Smooth muscle cell (in vitro differentiated cells): Measurements from ENCODE around the gene SMG6. TPM values are rescaled to one million over a fixed set of nuclear protein-coding genes. Genes with fewer than 3 reads are reported as not detected.

Source experiments
- DNase-seq: peaks from one replicate; lab custom pipeline; 2025; ENCODE audit not compliant: unreplicated experiment; lab: John Stamatoyannopoulos, UW
- H2AFZ ChIP-seq: fragments of 200-600 bp; sonication (generic); 2 replicates; pipeline ENCODE4 v1.6.0; 2016; ENCODE audit warnings: antibody characterized with exemption, low read depth, mild to moderate bottlenecking
- H3F3A ChIP-seq: fragments of 200-600 bp; sonication (generic); 2 replicates; pipeline ENCODE4 v1.6.0; 2017; ENCODE audit warnings: antibody characterized with exemption, low read depth
- H3K27ac ChIP-seq: fragments of 200-600 bp; sonication (generic); 2 replicates; pipeline ENCODE4 v1.5.1; 2016; ENCODE audit warnings: low read depth, mild to moderate bottlenecking
- H3K27me3 ChIP-seq: fragments of 200-600 bp; sonication (generic); 2 replicates; pipeline ENCODE4 v1.6.1; 2016; ENCODE audit warnings: low read depth, mild to moderate bottlenecking
- H3K36me3 ChIP-seq: fragments of 200-600 bp; sonication (generic); 2 replicates; pipeline ENCODE4 v1.5.1; 2016; ENCODE audit warnings: low read depth
- H3K4me1 ChIP-seq: fragments of 200-600 bp; sonication (generic); 2 replicates; pipeline ENCODE4 v1.5.1; 2016; ENCODE audit warnings: low read depth
- H3K4me2 ChIP-seq: fragments of 200-600 bp; sonication (generic); 2 replicates; pipeline ENCODE4 v1.6.0; 2016; ENCODE audit warnings: mild to moderate bottlenecking
- H3K4me3 ChIP-seq: fragments of 200-600 bp; sonication (generic); 2 replicates; pipeline ENCODE4 v1.5.1; 2016; ENCODE audit warnings: mild to moderate bottlenecking
- H3K79me2 ChIP-seq: fragments of 200-600 bp; sonication (generic); 2 replicates; pipeline ENCODE4 v1.6.0; 2016; ENCODE audit warnings: low read depth, mild to moderate bottlenecking
- H3K9ac ChIP-seq: fragments of 200-600 bp; sonication (generic); 2 replicates; pipeline ENCODE4 v1.6.0; 2016; ENCODE audit warnings: low read depth
- H3K9me3 ChIP-seq: fragments of 200-600 bp; sonication (generic); replicated peaks from 2 replicates; pipeline ENCODE4 v1.5.1; 2016; ENCODE audit warnings: low read depth
- H4K20me1 ChIP-seq: fragments of 200-600 bp; sonication (generic); 2 replicates; pipeline ENCODE4 v1.6.0; 2016; ENCODE audit warnings: low read depth
- CTCF ChIP-seq: fragments of 200-600 bp; sonication (generic); IDR thresholded peaks from 2 replicates; pipeline ENCODE4 v1.5.1; 2017; ENCODE audit warnings: borderline replicate concordance, mild to moderate bottlenecking, antibody characterized with exemption; ENCODE audit not compliant: insufficient read depth, poor library complexity, severe bottlenecking
- WGBS: methylation state at CpG from one replicate; pipeline ENCODE4 v1.1.7; 2016; ENCODE audit warnings: low lambda C conversion rate; 5-methylcytosine and 5-hydroxymethylcytosine counted together
- polyA plus RNA-seq: library from polyadenylated mRNA; unstranded; fragments of >200 nt; fragmentation: Nextera tagmentation; extraction: Ambion mirVana; gene quantifications from 2 replicates; pipeline ENCODE4 v1.2.1, GENCODE V29; 2016
- total RNA-seq: library from RNA; depleted of rRNA; stranded (reverse); fragments of >200 nt; gene quantifications from 2 replicates; pipeline ENCODE4 v1.2.3, GENCODE V29; 2014

Gene SMG6
- total and polyA plus RNA-seq, 2 experiments from 2014 or later = 10.6 to 21.4 TPM

GRCh38 chr17:2025622-2026309 is 277.8 kb downstream of the SMG6 start:
- Histone ChIP-seq H3K27ac (no peak overlapping the region), H2AFZ (peak overlapping the region; percentile 74), H3K9ac (no peak overlapping the region), H3K27me3 (peaks cover 59% of the 10 kb centered on the region), H3K9me3 (no peaks in the 10 kb centered on the region), H3K79me2 (no peaks in the 10 kb centered on the region), H3K36me3 (no peaks in the 10 kb centered on the region), H3K4me2 (peak overlapping the region; percentile 90), H3F3A (no peaks in the 10 kb centered on the region), H4K20me1 (no peaks in the 10 kb centered on the region), H3K4me3 (peak overlapping the region; percentile 52), H3K4me1 (peaks cover 23% of the 10 kb centered on the region)
- TF ChIP-seq CTCF = peak; percentile 63
- WGBS = 2% methylated on average over 43 of the region's 55 CpGs
- DNase-seq = peak; percentile 22

- Histone ChIP-seq H3K4me1 (peaks cover 22% of the 10 kb centered on the region), H3K4me3 (peak within 1 kb of the TSS; percentile 52), H3K27ac (no peak within 1 kb of the TSS), H3K9me3 (no peaks in the 10 kb centered on the region), H3K4me2 (peak within 1 kb of the TSS; percentile 90), H3F3A (no peaks in the 10 kb centered on the region), H3K36me3 (no peaks in the 10 kb centered on the region), H3K27me3 (peaks cover 65% of the 10 kb centered on the region), H2AFZ (peak within 1 kb of the TSS; percentile 74), H4K20me1 (no peaks in the 10 kb centered on the region), H3K9ac (no peak within 1 kb of the TSS), H3K79me2 (no peaks in the 10 kb centered on the region)
- WGBS = 1% methylated on average over 18 of the region's 47 CpGs
- TF ChIP-seq CTCF = no peak
- no peak for DNase-seq
Measured at GRCh38 chr17:2025220-2025621, 278.4 kb downstream of the SMG6 start, which contains the start of gene RTN4RL1. RTN4RL1 (minus strand) TSS chr17:2025334; CDS start chr17:2024865, 469 bp downstream.

DNA sequence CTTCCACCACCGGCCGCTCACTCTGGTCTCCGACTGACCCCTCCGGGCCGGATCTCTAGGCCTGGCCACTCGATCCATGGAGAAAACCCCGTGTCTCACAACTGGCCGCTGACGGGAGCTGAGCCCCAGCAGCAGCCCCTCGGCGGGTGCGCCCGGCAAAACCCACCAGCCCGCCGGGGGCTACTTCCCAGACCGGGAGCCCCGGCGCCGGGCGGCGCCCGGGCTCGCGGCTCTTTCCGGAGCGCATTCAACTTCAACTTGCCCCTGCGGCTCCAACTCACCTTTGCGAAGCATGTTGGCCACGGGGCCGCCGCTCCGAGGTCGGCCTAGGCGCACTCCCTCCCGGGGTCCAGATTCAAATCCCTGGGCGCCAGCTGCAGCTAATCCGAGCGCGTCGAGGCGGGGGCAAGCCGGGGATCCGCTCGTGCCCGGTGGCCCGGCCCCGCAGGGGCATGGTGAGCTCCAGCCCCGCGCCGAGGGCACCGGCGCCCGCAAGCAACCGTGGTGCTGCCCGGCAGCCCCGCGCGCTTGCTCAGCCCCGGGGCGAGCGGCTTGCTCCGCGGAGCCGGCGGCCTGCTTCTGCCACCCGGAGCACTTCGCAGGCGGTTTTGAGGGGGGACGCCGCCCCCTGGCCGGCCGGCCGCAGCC is 278.9 kb downstream of the SMG6 start:
- no peak overlapping the region for H2AFZ ChIP-seq
- 3% methylated on average over 53 of the region's 73 CpGs for WGBS
- peaks cover 70% of the 10 kb centered on the region for H3K27me3 ChIP-seq

More for the DNA sequence above, 278.9 kb downstream of the SMG6 start:
- TF ChIP-seq CTCF = no peak
- Histone ChIP-seq H4K20me1 (no peaks in the 10 kb centered on the region), H3K9me3 (no peaks in the 10 kb centered on the region), H3K9ac (no peak overlapping the region), H3K79me2 (no peaks in the 10 kb centered on the region), H3K4me3 (peak overlapping the region; percentile 52), H3K36me3 (no peaks in the 10 kb centered on the region), H3K4me1 (peaks cover 22% of the 10 kb centered on the region), H3K4me2 (peak overlapping the region; percentile 90), H3K27ac (no peak overlapping the region), H3F3A (no peaks in the 10 kb centered on the region)
- no peak for DNase-seq
